Mesendoderm (in vitro differentiated cells): Measurements from ENCODE around the gene EEA1.

Experiments
- DNase-seq: peaks from one replicate; pipeline ENCODE4 v3.0.0; 2013
- H2AK5ac ChIP-seq: 2 replicates; pipeline ENCODE4 v1.6.1; 2013; ENCODE audit warnings: low read length, inconsistent platforms
- H2BK120ac ChIP-seq: 2 replicates; pipeline ENCODE4 v1.6.1; 2013; ENCODE audit warnings: low read depth, mild to moderate bottlenecking, low read length, moderate library complexity, mixed read lengths
- H2BK15ac ChIP-seq: replicated peaks from 2 replicates; pipeline ENCODE4 v1.6.1; 2013; ENCODE audit warnings: low read depth, mild to moderate bottlenecking, moderate library complexity
- H2BK5ac ChIP-seq: 2 replicates; pipeline ENCODE4 v1.6.1; 2013; ENCODE audit warnings: low read length, inconsistent platforms
- H3K18ac ChIP-seq: 2 replicates; pipeline ENCODE4 v1.6.1; 2013; ENCODE audit warnings: mild to moderate bottlenecking, low read length, mixed read lengths
- H3K23ac ChIP-seq: one replicate; pipeline ENCODE4 v1.6.1; 2013; ENCODE audit warnings: low read length
- H3K27ac ChIP-seq: 2 replicates; pipeline ENCODE4 v1.5.1; 2013; ENCODE audit warnings: low read depth, mild to moderate bottlenecking, inconsistent platforms, low read length, moderate library complexity
- H3K27me3 ChIP-seq: 2 replicates; pipeline ENCODE4 v1.6.1; 2013; ENCODE audit warnings: low read length, control low read depth, mild to moderate bottlenecking, inconsistent platforms; ENCODE audit not compliant: insufficient read depth, poor library complexity
- H3K36me3 ChIP-seq: 2 replicates; pipeline ENCODE4 v1.6.1; 2013; ENCODE audit warnings: low read length, inconsistent platforms; ENCODE audit not compliant: control insufficient read depth, insufficient read depth
- H3K4ac ChIP-seq: one replicate; pipeline ENCODE4 v1.6.1; 2013; ENCODE audit warnings: low read depth, mild to moderate bottlenecking, low read length, moderate library complexity
- H3K4me1 ChIP-seq: 2 replicates; pipeline ENCODE4 v1.6.1; 2013; ENCODE audit warnings: low read depth, low read length, inconsistent platforms; ENCODE audit not compliant: control insufficient read depth
- H3K4me2 ChIP-seq: 2 replicates; pipeline ENCODE4 v1.6.1; 2013; ENCODE audit warnings: low read length
- H3K4me3 ChIP-seq: 2 replicates; pipeline ENCODE4 v1.5.1; 2013; ENCODE audit warnings: mild to moderate bottlenecking, low read length
- H3K56ac ChIP-seq: one replicate; pipeline ENCODE4 v1.6.1; 2013; ENCODE audit warnings: low read length
- H3K79me1 ChIP-seq: 2 replicates; pipeline ENCODE4 v1.6.1; 2013; ENCODE audit warnings: low read length, inconsistent platforms
- H3K79me2 ChIP-seq: 2 replicates; pipeline ENCODE4 v1.6.1; 2013; ENCODE audit warnings: mild to moderate bottlenecking, low read length; ENCODE audit not compliant: control insufficient read depth, insufficient read depth
- H3K9ac ChIP-seq: 2 replicates; pipeline ENCODE4 v1.6.1; 2013; ENCODE audit warnings: low read length, inconsistent platforms
- H4K5ac ChIP-seq: one replicate; pipeline ENCODE4 v1.6.1; 2013; ENCODE audit warnings: low read length
- H4K8ac ChIP-seq: one replicate; pipeline ENCODE4 v1.6.1; 2013; ENCODE audit warnings: low read depth, mild to moderate bottlenecking, control low read depth, low read length, moderate library complexity
- WGBS: extraction: QIAGEN DNeasy Blood & Tissue Kit; methylation state at CpG from one replicate; pipeline ENCODE4 v1.1.7; 2013; ENCODE audit warnings: low lambda C conversion rate, missing lambda C conversion rate; ENCODE audit not compliant: insufficient coverage; ENCODE audit errors: extremely low coverage; 5-methylcytosine and 5-hydroxymethylcytosine counted together

EEA1 gene

GRCh38 chr12:92765871-92766270 is 163.2 kb downstream of the EEA1 start:
- Histone ChIP-seq H3K36me3 (no peaks in the 10 kb centered on the region), H3K4me3 (no peak overlapping the region), H2AK5ac (no peak overlapping the region), H3K4ac (no peak overlapping the region), H3K23ac (no peak overlapping the region), H3K18ac (no peak overlapping the region), H3K9ac (no peak overlapping the region), H3K79me2 (no peaks in the 10 kb centered on the region), H2BK120ac (no peak overlapping the region), H4K8ac (no peak overlapping the region), H3K4me2 (no peak overlapping the region), H3K27ac (no peak overlapping the region), H3K4me1 (no peaks in the 10 kb centered on the region), H2BK15ac (no peak overlapping the region), H3K79me1 (no peaks in the 10 kb centered on the region), H3K56ac (no peak overlapping the region), H3K27me3 (no peaks in the 10 kb centered on the region), H4K5ac (no peak overlapping the region), H2BK5ac (no peak overlapping the region)
- no CpG with 5 or more reads among the region's 1 CpG for WGBS
- no peak for DNase-seq

- H3K4me3 ChIP-seq, result no peak overlapping the region
- H3K18ac ChIP-seq, result no peak overlapping the region
- no peak overlapping the region for H3K9ac ChIP-seq
- H3K79me2 ChIP-seq, result no peaks in the 10 kb centered on the region
- no peaks in the 10 kb centered on the region for H3K36me3 ChIP-seq
- DNase-seq, result no peak
- H4K8ac ChIP-seq, result no peak overlapping the region
- no peak overlapping the region for H2BK120ac ChIP-seq
- H3K79me1 ChIP-seq, result no peaks in the 10 kb centered on the region
- H3K4me2 ChIP-seq, result no peak overlapping the region
- no peaks in the 10 kb centered on the region for H3K4me1 ChIP-seq
- H3K23ac ChIP-seq, result no peak overlapping the region
- H3K4ac ChIP-seq, result no peak overlapping the region
- no peak overlapping the region for H2BK15ac ChIP-seq
- H3K56ac ChIP-seq, result no peak overlapping the region
- H2AK5ac ChIP-seq, result no peak overlapping the region
- no peaks in the 10 kb centered on the region for H3K27me3 ChIP-seq
- no CpG with 5 or more reads among the region's 5 CpGs for WGBS
- no peak overlapping the region for H2BK5ac ChIP-seq
- no peak overlapping the region for H3K27ac ChIP-seq
- no peak overlapping the region for H4K5ac ChIP-seq
These were observed 164.3 kb downstream of the EEA1 start for GRCh38 chr12:92764831-92765230.

- H3K56ac ChIP-seq, result no peak overlapping the region
- H2BK120ac ChIP-seq, result no peak overlapping the region
- H3K27me3 ChIP-seq, result no peaks in the 10 kb centered on the region
- H2BK15ac ChIP-seq, result no peak overlapping the region
- H3K4ac ChIP-seq, result no peak overlapping the region
- H2BK5ac ChIP-seq, result no peak overlapping the region
- no peak overlapping the region for H3K23ac ChIP-seq
- no peaks in the 10 kb centered on the region for H3K36me3 ChIP-seq
- H3K18ac ChIP-seq, result no peak overlapping the region
- WGBS, result no CpG with 5 or more reads among the region's 5 CpGs
- H3K27ac ChIP-seq, result no peak overlapping the region
- H3K4me2 ChIP-seq, result no peak overlapping the region
- no peaks in the 10 kb centered on the region for H3K79me1 ChIP-seq
- H2AK5ac ChIP-seq, result no peak overlapping the region
- no peak overlapping the region for H3K9ac ChIP-seq
- H3K4me1 ChIP-seq, result no peaks in the 10 kb centered on the region
- DNase-seq, result no peak
- no peak overlapping the region for H4K5ac ChIP-seq
- no peaks in the 10 kb centered on the region for H3K79me2 ChIP-seq
- H4K8ac ChIP-seq, result no peak overlapping the region
- H3K4me3 ChIP-seq, result no peak overlapping the region
These were observed 166.3 kb downstream of the EEA1 start for GRCh38 chr12:92762773-92763172.

- H2BK15ac ChIP-seq, result no peak overlapping the region
- H3K4me1 ChIP-seq, result no peaks in the 10 kb centered on the region
- H2BK5ac ChIP-seq, result no peak overlapping the region
- no peaks in the 10 kb centered on the region for H3K36me3 ChIP-seq
- H3K4me3 ChIP-seq, result no peak overlapping the region
- no CpG with 5 or more reads among the region's 3 CpGs for WGBS
- H3K79me1 ChIP-seq, result no peaks in the 10 kb centered on the region
- no peak overlapping the region for H3K9ac ChIP-seq
- H3K4ac ChIP-seq, result no peak overlapping the region
- peak; percentile 75 for DNase-seq
- H3K79me2 ChIP-seq, result no peaks in the 10 kb centered on the region
- H3K56ac ChIP-seq, result no peak overlapping the region
- no peak overlapping the region for H3K23ac ChIP-seq
- H3K27ac ChIP-seq, result no peak overlapping the region
- no peak overlapping the region for H4K5ac ChIP-seq
- no peak overlapping the region for H3K18ac ChIP-seq
- no peak overlapping the region for H2AK5ac ChIP-seq
- no peaks in the 10 kb centered on the region for H3K27me3 ChIP-seq
- H2BK120ac ChIP-seq, result no peak overlapping the region
- H3K4me2 ChIP-seq, result no peak overlapping the region
- no peak overlapping the region for H4K8ac ChIP-seq
These were observed 169.3 kb downstream of the EEA1 start for GRCh38 chr12:92759634-92760268.

- Histone ChIP-seq H3K4me2 (no peak overlapping the region), H3K36me3 (no peaks in the 10 kb centered on the region), H4K5ac (no peak overlapping the region), H4K8ac (no peak overlapping the region), H3K18ac (no peak overlapping the region), H3K56ac (no peak overlapping the region), H2BK120ac (no peak overlapping the region), H3K79me2 (no peaks in the 10 kb centered on the region), H3K79me1 (no peaks in the 10 kb centered on the region), H3K9ac (no peak overlapping the region), H3K27ac (no peak overlapping the region), H3K4me3 (no peak overlapping the region), H2AK5ac (no peak overlapping the region), H3K27me3 (no peaks in the 10 kb centered on the region), H3K23ac (no peak overlapping the region), H3K4ac (no peak overlapping the region), H3K4me1 (no peaks in the 10 kb centered on the region), H2BK15ac (no peak overlapping the region), H2BK5ac (no peak overlapping the region)
- no peak for DNase-seq
- 100% methylated on average over 1 of the region's 5 CpGs for WGBS
These were observed 171.4 kb downstream of the EEA1 start for GRCh38 chr12:92757597-92758121.
